Measurements from ENCODE around the gene MAGED1.

GRCh38 chrX:51866210-51866609 is 27.2 kb upstream of the MAGED1 start:
- TF ChIP-seq EZH2 (IDR thresholded peaks at IDR 0.05; ENCODE audit: insufficient read depth, poor library complexity, severe bottlenecking) (no peak), EZH2phosphoT487 (IDR thresholded peaks at IDR 0.05; ENCODE audit: insufficient read depth, low read depth) (no peak)

Data from GM23248 (cell line).